ENCODE data around the gene TATDN2.

TATDN2 gene

GRCh38 chr3:10321630-10322351 is 73.5 kb downstream of the TATDN2 start:
- no peak for ATAC-seq
- no peak for TF ChIP-seq TSHZ2 (CRISPR knock-in tag; IDR thresholded peaks at IDR 0.05)
- TF ChIP-seq GLIS3 (CRISPR knock-in tag; IDR thresholded peaks at IDR 0.05): no peak
- no peak for TF ChIP-seq CSRNP3 (CRISPR knock-in tag; IDR thresholded peaks at IDR 0.05)
- no peak for TF ChIP-seq RARB (CRISPR knock-in tag; IDR thresholded peaks at IDR 0.05)
- no peak for TF ChIP-seq PPARA (CRISPR knock-in tag; IDR thresholded peaks at IDR 0.05; ENCODE audit: borderline replicate concordance)
- TF ChIP-seq TOX (CRISPR knock-in tag; IDR thresholded peaks at IDR 0.05; ENCODE audit: borderline replicate concordance): no peak
- no peak for TF ChIP-seq CSDC2 (CRISPR knock-in tag; IDR thresholded peaks at IDR 0.05)
- TF ChIP-seq ISL1 (CRISPR knock-in tag; IDR thresholded peaks at IDR 0.05): no peak
- TF ChIP-seq SNAI2 (CRISPR knock-in tag; IDR thresholded peaks at IDR 0.05): no peak
- no peak for TF ChIP-seq ZFP3 (CRISPR knock-in tag; IDR thresholded peaks at IDR 0.05)
- TF ChIP-seq ARNTL (CRISPR knock-in tag; IDR thresholded peaks at IDR 0.05; ENCODE audit: borderline replicate concordance, low read depth): no peak
- TF ChIP-seq PATZ1 (CRISPR knock-in tag; IDR thresholded peaks at IDR 0.05; ENCODE audit: borderline replicate concordance): no peak
- no peak for TF ChIP-seq ZFP30 (CRISPR knock-in tag; IDR thresholded peaks at IDR 0.05)
- TF ChIP-seq ZC3H10 (CRISPR knock-in tag; IDR thresholded peaks at IDR 0.05): no peak
- TF ChIP-seq ESRRG (CRISPR knock-in tag; IDR thresholded peaks at IDR 0.05): no peak
- TF ChIP-seq ZNF70 (CRISPR knock-in tag; IDR thresholded peaks at IDR 0.05): no peak
- no peak for TF ChIP-seq OSR1 (CRISPR knock-in tag; IDR thresholded peaks at IDR 0.05)

- no peak for TF ChIP-seq CSRNP3 (CRISPR knock-in tag; IDR thresholded peaks at IDR 0.05)
- TF ChIP-seq PPARA (CRISPR knock-in tag; IDR thresholded peaks at IDR 0.05; ENCODE audit: borderline replicate concordance): no peak
- TF ChIP-seq ZFP30 (CRISPR knock-in tag; IDR thresholded peaks at IDR 0.05): no peak
- no peak for TF ChIP-seq ARNTL (CRISPR knock-in tag; IDR thresholded peaks at IDR 0.05; ENCODE audit: borderline replicate concordance, low read depth)
- no peak for TF ChIP-seq ISL1 (CRISPR knock-in tag; IDR thresholded peaks at IDR 0.05)
- TF ChIP-seq ZNF8 (CRISPR knock-in tag; IDR thresholded peaks at IDR 0.05): no peak
- no peak for TF ChIP-seq GLIS3 (CRISPR knock-in tag; IDR thresholded peaks at IDR 0.05)
- no peak for TF ChIP-seq SNAI2 (CRISPR knock-in tag; IDR thresholded peaks at IDR 0.05)
- ATAC-seq: no peak
These were observed 74.1 kb downstream of the TATDN2 start for GRCh38 chr3:10322352-10322710.

GRCh38 chr3:10327592-10327991 is 79.3 kb downstream of the TATDN2 start:
- no peak for ATAC-seq
- TF ChIP-seq GLIS3 (CRISPR knock-in tag; IDR thresholded peaks at IDR 0.05) (no peak), ESRRG (CRISPR knock-in tag; IDR thresholded peaks at IDR 0.05) (no peak), CSRNP3 (CRISPR knock-in tag; IDR thresholded peaks at IDR 0.05) (no peak), TOX (CRISPR knock-in tag; IDR thresholded peaks at IDR 0.05; ENCODE audit: borderline replicate concordance) (no peak), OSR1 (CRISPR knock-in tag; IDR thresholded peaks at IDR 0.05) (no peak), CREB5 (CRISPR knock-in tag; IDR thresholded peaks at IDR 0.05; ENCODE audit: low read depth) (no peak), ARNTL (CRISPR knock-in tag; IDR thresholded peaks at IDR 0.05; ENCODE audit: borderline replicate concordance, low read depth) (no peak), RARB (CRISPR knock-in tag; IDR thresholded peaks at IDR 0.05) (no peak), ZFP30 (CRISPR knock-in tag; IDR thresholded peaks at IDR 0.05) (no peak), ZC3H10 (CRISPR knock-in tag; IDR thresholded peaks at IDR 0.05) (no peak), ZNF8 (CRISPR knock-in tag; IDR thresholded peaks at IDR 0.05) (no peak)

All from SK-N-SH treated with all-trans-retinoic acid at 6 μM for 48 hours (cell line).